SK-N-SH (cell line): Measurements from ENCODE around the gene EEF1E1. TPM values are rescaled to one million over a fixed set of nuclear protein-coding genes. Genes with fewer than 3 reads are reported as not detected.

Experiments used
- CTCF ChIA-PET: fragments of 300-600, 350-600 bp; formaldehyde crosslinking; extraction: SDS; loops from one replicate; lab custom pipeline; 2021; lab: Yijun Ruan, JAX
- POLR2A ChIA-PET: fragments of 350-600 bp; sonication (Branson Sonifier 250); formaldehyde crosslinking; extraction: SDS; loops from one replicate; lab custom pipeline; 2020; ENCODE audit warnings: antibody characterized with exemption, inconsistent platforms; lab: Yijun Ruan, JAX
- DNase-seq: peaks from one replicate; pipeline ENCODE4 v3.0.0; 2012
- H2AFZ ChIP-seq: fragments of 200-600 bp; sonication (generic); 2 replicates; pipeline ENCODE4 v1.8.1; 2016; ENCODE audit warnings: antibody characterized with exemption, mild to moderate bottlenecking, low read depth
- H3F3A ChIP-seq: fragments of 200-600 bp; sonication (generic); replicated peaks from 2 replicates; pipeline ENCODE3; 2016; ENCODE audit warnings: antibody characterized with exemption, mild to moderate bottlenecking; ENCODE audit not compliant: insufficient read depth
- H3K27ac ChIP-seq, 2 experiments: fragments of 200-500 bp in 1 of 2; fragments of 200-600 bp in 1 of 2; sonication (Bioruptor generic) in 1 of 2; sonication (generic), shearing (Covaris generic) in 1 of 2; 2 replicates each; pipeline versions ENCODE4 v1.5.1 to v1.6.1; 2014 to 2016; ENCODE audit warnings: low read depth in 2 of 2, inconsistent platforms in 1 of 2, low read length in 1 of 2, mild to moderate bottlenecking in 1 of 2, mixed read lengths in 1 of 2
- H3K27me3 ChIP-seq: fragments of 200-600 bp; sonication (generic), shearing (Covaris generic); 2 replicates; pipeline ENCODE4 v1.6.1; 2016; ENCODE audit warnings: mixed run types; ENCODE audit not compliant: insufficient read depth
- H3K36me3 ChIP-seq, 2 experiments: fragments of 200-500 bp in 1 of 2; fragments of 200-600 bp in 1 of 2; sonication (Bioruptor generic) in 1 of 2; sonication (generic) in 1 of 2; replicated peaks in 1 of 2; 2 replicates each; pipeline versions ENCODE3 to v1.5.1; 2014 to 2016; ENCODE audit warnings: low read length in 1 of 2, mild to moderate bottlenecking in 1 of 2; ENCODE audit not compliant: insufficient read depth in 2 of 2, control insufficient read depth in 1 of 2
- H3K4me1 ChIP-seq, 2 experiments: fragments of 200-500 bp in 1 of 2; fragments of 200-600 bp in 1 of 2; sonication (Bioruptor generic) in 1 of 2; sonication (generic), shearing (Covaris generic) in 1 of 2; 2 replicates each; pipeline versions ENCODE4 v1.5.1 to v1.6.1; 2014 to 2016; ENCODE audit warnings: low read depth in 1 of 2, low read length in 1 of 2, mixed run types in 1 of 2; ENCODE audit not compliant: insufficient read depth in 2 of 2, control insufficient read depth in 1 of 2
- H3K4me2 ChIP-seq: fragments of 200-600 bp; sonication (generic), shearing (Covaris generic); 2 replicates; pipeline ENCODE4 v1.6.1; 2017; ENCODE audit warnings: mixed run types
- H3K4me3 ChIP-seq, 2 experiments: fragments of 200-500 bp in 1 of 2; fragments of 200-600 bp in 1 of 2; sonication (Bioruptor generic) in 1 of 2; sonication (generic), shearing (Covaris generic) in 1 of 2; 2 replicates each; pipeline versions ENCODE4 v1.5.1 to v1.8.1; 2014 to 2016; ENCODE audit warnings: low read depth in 2 of 2, inconsistent platforms in 1 of 2, low read length in 1 of 2, mild to moderate bottlenecking in 1 of 2, mixed read lengths in 1 of 2, moderate library complexity in 1 of 2
- H3K79me2 ChIP-seq: fragments of 200-600 bp; sonication (generic); 2 replicates; pipeline ENCODE4 v1.8.1; 2017; ENCODE audit warnings: mild to moderate bottlenecking; ENCODE audit not compliant: insufficient read depth
- H3K9ac ChIP-seq: fragments of 200-600 bp; sonication (generic); 2 replicates; pipeline ENCODE4 v1.6.1; 2017; ENCODE audit warnings: mixed run types
- H3K9me2 ChIP-seq: fragments of 200-600 bp; sonication (generic); 2 replicates; pipeline ENCODE4 v1.6.1; 2017; ENCODE audit warnings: mixed run types
- H3K9me3 ChIP-seq: fragments of 200-600 bp; sonication (generic); 2 replicates; pipeline ENCODE4 v1.6.1; 2017; ENCODE audit warnings: mixed run types, mild to moderate bottlenecking, moderate library complexity
- H4K20me1 ChIP-seq: fragments of 200-600 bp; sonication (generic); 2 replicates; pipeline ENCODE4 v1.6.1; 2017; ENCODE audit warnings: mild to moderate bottlenecking, mixed run types; ENCODE audit not compliant: insufficient read depth
- ELF1 ChIP-seq: IDR thresholded peaks from 2 replicates; pipeline ENCODE4 v1.4.0; 2012
- EP300 ChIP-seq, 2 experiments: IDR thresholded peaks; 2 replicates each; pipeline versions ENCODE4 v1.4.0 to v1.6.1; 2012; ENCODE audit warnings: borderline replicate concordance in 1 of 2, low read depth in 1 of 2, low read length in 1 of 2
- FOSL2 ChIP-seq: IDR thresholded peaks from 2 replicates; pipeline ENCODE4 v1.4.0; 2012; ENCODE audit warnings: low read depth, mild to moderate bottlenecking, moderate library complexity, borderline replicate concordance
- GABPA ChIP-seq: IDR thresholded peaks from 2 replicates; pipeline ENCODE4 v1.4.0; 2012; ENCODE audit warnings: low read depth, mild to moderate bottlenecking
- MAX ChIP-seq: IDR thresholded peaks from 2 replicates; pipeline ENCODE4 v1.4.0; 2012; ENCODE audit warnings: low read depth
- MEF2A ChIP-seq: IDR thresholded peaks from 2 replicates; pipeline ENCODE4 v1.4.0; 2012; ENCODE audit warnings: low read depth, borderline replicate concordance
- NRF1 ChIP-seq: IDR thresholded peaks from 2 replicates; pipeline ENCODE4 v1.6.1; 2012; ENCODE audit warnings: low read depth, mild to moderate bottlenecking, low read length
- POLR2AphosphoS5 ChIP-seq: IDR thresholded peaks from 2 replicates; pipeline ENCODE4 v1.6.1; 2012; ENCODE audit warnings: low read depth, low read length
- RAD21 ChIP-seq: IDR thresholded peaks from 2 replicates; pipeline ENCODE4 v1.6.1; 2012; ENCODE audit warnings: mild to moderate bottlenecking, low read length
- RCOR1 ChIP-seq: fragments of 150-350 bp; IDR thresholded peaks from 2 replicates; pipeline ENCODE4 v1.6.1; 2017; ENCODE audit warnings: antibody characterized with exemption, low read length
- SIN3A ChIP-seq: IDR thresholded peaks from 2 replicates; pipeline ENCODE4 v1.6.1; 2012; ENCODE audit warnings: low read depth, mild to moderate bottlenecking, low read length, moderate library complexity, borderline replicate concordance
- TAF1 ChIP-seq: IDR thresholded peaks from 2 replicates; pipeline ENCODE4 v1.6.1; 2012; ENCODE audit warnings: low read depth, mild to moderate bottlenecking, low read length, moderate library complexity, borderline replicate concordance
- YY1 ChIP-seq: IDR thresholded peaks from 2 replicates; pipeline ENCODE4 v1.4.0; 2012; ENCODE audit warnings: low read depth, mild to moderate bottlenecking
- WGBS: methylation state at CpG from one replicate; pipeline ENCODE4 v1.1.6; 2017; ENCODE audit warnings: low lambda C conversion rate; 5-methylcytosine and 5-hydroxymethylcytosine counted together
- polyA plus RNA-seq, 3 experiments: library from polyadenylated mRNA; depleted of rRNA; stranded (reverse); fragments of >200 nt; gene quantifications; 2 replicates each; pipeline ENCODE4 v1.2.3, GENCODE V29; 2012
- TF ChIP-seq, protein P1 (sequence below): fragments of 150-350 bp; IDR thresholded peaks from 2 replicates; pipeline ENCODE4 v1.6.1; 2017; ENCODE audit warnings: antibody characterized with exemption, low read length, low read depth, borderline replicate concordance

Gene EEF1E1
- polyA plus RNA-seq, 1 of the 3 experiments (the other 2 are of a cell fraction) = 60.8 TPM

GRCh38 chr6:8079126-8079525 lies 23.2 kb downstream of the EEF1E1 start:
- H3K4me3 ChIP-seq = no peak overlapping the region
- H2AFZ ChIP-seq = no peak overlapping the region
- H3K36me3 ChIP-seq = peaks cover 8% of the 10 kb centered on the region in 2 experiments
- no peak overlapping the region for H3K4me2 ChIP-seq
- H3K9me3 ChIP-seq = no peaks in the 10 kb centered on the region
- WGBS = 90% methylated on average over 2 of the region's 2 CpGs
- no peaks in the 10 kb centered on the region for H3K9me2 ChIP-seq
- H3K4me1 ChIP-seq = peaks cover 0 to 28% of the 10 kb centered on the region in 2 experiments; a peak in 2 of 4 replicates
- no peak for TF ChIP-seq NRF1
- TF ChIP-seq MEF2A = no peak
- TF ChIP-seq POLR2AphosphoS5 = no peak
- no peak for TF ChIP-seq SIN3A
- H3K79me2 ChIP-seq = peaks cover 20% of the 10 kb centered on the region; the same call in 1 of the 2 replicates
- no peak for DNase-seq
- ChIA-PET POLR2A (no interaction called here), CTCF (interaction anchor here (0.9 kb wide), 2 partner anchors 52 to 357 kb away, joined by 3 read pairs; no protein-coding TSS in a partner anchor)
- no peaks in the 10 kb centered on the region for H3K27me3 ChIP-seq
- no peak overlapping the region for H3K27ac ChIP-seq
- H4K20me1 ChIP-seq = no peaks in the 10 kb centered on the region
- peaks cover 19% of the 10 kb centered on the region for H3F3A ChIP-seq
- H3K9ac ChIP-seq = no peak overlapping the region

DNA sequence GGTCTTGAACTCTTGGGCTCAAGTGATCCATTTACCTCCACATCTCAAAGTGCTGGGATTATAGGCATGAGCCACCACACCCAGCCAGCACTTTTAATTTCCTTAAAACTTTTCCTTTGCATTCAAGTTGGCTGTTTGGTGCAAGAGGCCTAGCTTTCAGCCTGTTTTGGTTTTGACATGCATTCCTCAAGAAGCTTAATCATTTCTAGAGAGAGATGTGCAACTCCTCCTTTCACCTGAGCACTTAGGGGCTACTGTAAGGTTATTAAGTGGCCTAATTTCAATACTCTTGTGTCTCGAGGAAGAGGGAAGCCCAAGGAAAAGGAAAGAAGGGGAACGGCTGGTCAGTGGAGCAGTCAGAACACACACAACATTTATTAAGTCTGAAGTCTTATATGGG lies 24.4 kb downstream of the EEF1E1 start:
- no peaks in the 10 kb centered on the region for H3K9me2 ChIP-seq
- H3K36me3 ChIP-seq = peaks cover 5 to 8% of the 10 kb centered on the region in 2 experiments
- peaks cover 0 to 20% of the 10 kb centered on the region in 2 experiments; a peak in 2 of 4 replicates for H3K4me1 ChIP-seq
- H3K4me2 ChIP-seq = no peak overlapping the region
- H3K79me2 ChIP-seq = peaks cover 19% of the 10 kb centered on the region; the same call in 1 of the 2 replicates
- CTCF ChIA-PET = interaction anchor here (0.9 kb wide), 1 partner anchor 53 kb away, joined by 3 read pairs; no protein-coding TSS in a partner anchor
- H3K4me3 ChIP-seq = no peak overlapping the region
- no peaks in the 10 kb centered on the region for H3K27me3 ChIP-seq
- H3K9me3 ChIP-seq = no peaks in the 10 kb centered on the region
- no peak overlapping the region for H3K9ac ChIP-seq
- no peak overlapping the region for H3K27ac ChIP-seq
- H3F3A ChIP-seq = peaks cover 9% of the 10 kb centered on the region
- H2AFZ ChIP-seq = no peak overlapping the region
- no peaks in the 10 kb centered on the region for H4K20me1 ChIP-seq
- no peak for DNase-seq
- TF ChIP-seq FOSL2 = no peak
- TF ChIP-seq MAX = no peak
- TF ChIP-seq RCOR1 = no peak
- no peak for TF ChIP-seq TAF1
- no peak for TF ChIP-seq EP300 (IDR thresholded peaks at IDR 0.05; ENCODE audit: borderline replicate concordance in 1 of 2, low read depth in 1 of 2, low read length in 1 of 2)
- no peak for TF ChIP-seq YY1
- TF ChIP-seq GABPA = no peak
- TF ChIP-seq RAD21 = no peak
- TF ChIP-seq ELF1 = no peak
- TF ChIP-seq, protein P1, sequence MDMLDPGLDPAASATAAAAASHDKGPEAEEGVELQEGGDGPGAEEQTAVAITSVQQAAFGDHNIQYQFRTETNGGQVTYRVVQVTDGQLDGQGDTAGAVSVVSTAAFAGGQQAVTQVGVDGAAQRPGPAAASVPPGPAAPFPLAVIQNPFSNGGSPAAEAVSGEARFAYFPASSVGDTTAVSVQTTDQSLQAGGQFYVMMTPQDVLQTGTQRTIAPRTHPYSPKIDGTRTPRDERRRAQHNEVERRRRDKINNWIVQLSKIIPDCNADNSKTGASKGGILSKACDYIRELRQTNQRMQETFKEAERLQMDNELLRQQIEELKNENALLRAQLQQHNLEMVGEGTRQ = no peak
- POLR2A ChIA-PET = interaction anchor here (0.7 kb wide), 1 partner anchor 203 kb away, joined by 3 read pairs; no protein-coding TSS in a partner anchor
- 86% methylated on average over 2 of the region's 2 CpGs for WGBS
